GM12875 (cell line): ENCODE data around the gene DTX1.

Experiments
- H3K4me3 ChIP-seq: one replicate; pipeline ENCODE4 v1.5.1; 2011; ENCODE audit warnings: low read depth, low read length, control low read depth
- CTCF ChIP-seq: IDR thresholded peaks from 2 replicates; pipeline ENCODE4 v1.5.1; 2011; ENCODE audit warnings: low read depth, mild to moderate bottlenecking, control low read depth, inconsistent platforms, low read length, moderate library complexity, borderline replicate concordance; ENCODE audit not compliant: insufficient read depth

Gene DTX1

GRCh38 chr12:113060336-113060960, 3.9 kb downstream of the DTX1 start:
- no peak overlapping the region for H3K4me3 ChIP-seq
- TF ChIP-seq CTCF = no peak

GRCh38 chr12:113061061-113061694, 4.6 kb downstream of the DTX1 start:
- no peak for TF ChIP-seq CTCF
- no peak overlapping the region for H3K4me3 ChIP-seq

- H3K4me3 ChIP-seq = no peak overlapping the region
- TF ChIP-seq CTCF = no peak
These were observed 6.2 kb downstream of the DTX1 start for GRCh38 chr12:113062502-113063395.

GRCh38 chr12:113063396-113064350, 7.1 kb downstream of the DTX1 start:
- TF ChIP-seq CTCF = no peak
- H3K4me3 ChIP-seq = no peak overlapping the region

GRCh38 chr12:113064395-113065125, 8.0 kb downstream of the DTX1 start:
- TF ChIP-seq CTCF = no peak
- H3K4me3 ChIP-seq = no peak overlapping the region
